Tibial nerve (tissue), 4 donors: ENCODE data around the gene LETM1.

Experiments
- CTCF ChIP-seq, 5 experiments: fragments of 200-600 bp in 3 of 5; fragments of 450-650 bp in 2 of 5; sonication (generic) in 3 of 5; IDR thresholded peaks; one replicate each; pipeline ENCODE4 v1.5.1; 2016 to 2019; ENCODE audit warnings: antibody characterized with exemption in 5 of 5, mild to moderate bottlenecking in 3 of 5, moderate library complexity in 2 of 5
- EP300 ChIP-seq, 2 donors: sonication (generic); formaldehyde crosslinking; IDR thresholded peaks; one replicate each; pipeline ENCODE4 v1.6.1; 2017; ENCODE audit warnings: antibody characterized with exemption in 2 of 2, mild to moderate bottlenecking in 1 of 2
- POLR2A ChIP-seq, 2 donors: fragments of 450-650 bp; IDR thresholded peaks; one replicate each; pipeline ENCODE4 v1.6.1; 2017; ENCODE audit warnings: antibody characterized with exemption in 2 of 2, mild to moderate bottlenecking in 2 of 2, moderate library complexity in 2 of 2

GRCh38 chr4:1880332-1880731, 24.4 kb upstream of the LETM1 start:
- TF ChIP-seq CTCF (IDR thresholded peaks at IDR 0.05): no peak
- TF ChIP-seq EP300 (IDR thresholded peaks at IDR 0.05): no peak
- TF ChIP-seq POLR2A (IDR thresholded peaks at IDR 0.05): no peak
